COLO668 (cell line): ENCODE measurements around the gene HOXD11.

Source experiments
- DNase-seq: peaks from one replicate; lab custom pipeline; 2025; ENCODE audit not compliant: unreplicated experiment; lab: John Stamatoyannopoulos, UW

The HOXD11 gene

GRCh38 chr2:176130957-176131847 is 24.1 kb downstream of the HOXD11 start:
- DNase-seq = no peak

GRCh38 chr2:176131848-176132158 is 24.7 kb downstream of the HOXD11 start:
- no peak for DNase-seq

GRCh38 chr2:176132205-176133171 is 25.4 kb downstream of the HOXD11 start:
- no peak for DNase-seq

- no peak for DNase-seq
Measured at GRCh38 chr2:176133389-176133788, 26.3 kb downstream of the HOXD11 start.

GRCh38 chr2:176134035-176134434 is 27.0 kb downstream of the HOXD11 start:
- no peak for DNase-seq

- no peak for DNase-seq
Measured at GRCh38 chr2:176135035-176135440, 28.0 kb downstream of the HOXD11 start.

GRCh38 chr2:176136374-176137251 is 29.5 kb downstream of the HOXD11 start:
- peak; percentile 40 for DNase-seq

GRCh38 chr2:176137252-176137580 is 30.1 kb downstream of the HOXD11 start:
- peak; percentile 13 for DNase-seq

GRCh38 chr2:176137906-176138305 is 30.8 kb downstream of the HOXD11 start:
- no peak for DNase-seq

GRCh38 chr2:176138526-176138922 is 31.4 kb downstream of the HOXD11 start:
- no peak for DNase-seq

- DNase-seq = peak; percentile 22
Measured at GRCh38 chr2:176138923-176139660, 32.0 kb downstream of the HOXD11 start.

- peak; percentile 32 for DNase-seq
Measured at GRCh38 chr2:176139661-176140512, 32.8 kb downstream of the HOXD11 start.

GRCh38 chr2:176140513-176141317 is 33.6 kb downstream of the HOXD11 start:
- DNase-seq = peak; percentile 89

GRCh38 chr2:176142281-176142680 is 35.2 kb downstream of the HOXD11 start:
- no peak for DNase-seq

- no peak for DNase-seq
Measured at GRCh38 chr2:176145085-176145969, 38.2 kb downstream of the HOXD11 start.

- DNase-seq = no peak
Measured at GRCh38 chr2:176146101-176146500, 39.0 kb downstream of the HOXD11 start.

GRCh38 chr2:176146645-176147044 is 39.6 kb downstream of the HOXD11 start:
- no peak for DNase-seq
